Colonic mucosa (tissue), 4 donors: ENCODE data around the gene MEIKIN. TPM values are rescaled to one million over a fixed set of nuclear protein-coding genes. Genes with fewer than 3 reads are reported as not detected.

Experiments
- DNase-seq: peaks from one replicate; pipeline ENCODE4 v3.0.0-alpha.2; 2020
- H3K27ac ChIP-seq: fragments of 200-600 bp; one replicate; pipeline ENCODE4 v1.8.0; 2021
- H3K27me3 ChIP-seq: fragments of 200-600 bp; one replicate; pipeline ENCODE4 v1.8.0; 2021
- H3K36me3 ChIP-seq: fragments of 200-600 bp; one replicate; pipeline ENCODE4 v1.8.0; 2021
- H3K4me1 ChIP-seq: fragments of 200-600 bp; one replicate; pipeline ENCODE4 v1.8.0; 2021; ENCODE audit warnings: mild to moderate bottlenecking
- H3K4me3 ChIP-seq: fragments of 200-600 bp; one replicate; pipeline ENCODE4 v1.8.0; 2021
- H3K9ac ChIP-seq, 2 donors: one replicate each; pipeline ENCODE4 v1.7.0; 2013; ENCODE audit warnings: control low read depth in 2 of 2, low read depth in 2 of 2, low read length in 2 of 2
- H3K9me3 ChIP-seq: fragments of 200-600 bp; one replicate; pipeline ENCODE4 v1.8.0; 2021
- intact Hi-C: fragments of 100-400 bp; cut with DNase I; formaldehyde crosslinking; loops from one replicate; pipeline ENCODE4 v1.14.1; 2022
- total RNA-seq, 2 donors: library from RNA; stranded (reverse); fragmentation: NEBNext Ultra II Directional in 1 of 2; extraction: Animal tissue kit (Norgen Biotek cat#: 25700) in 1 of 2; gene quantifications; one replicate each; pipeline ENCODE4 v1.2.1, GENCODE V29; 2021
- TF ChIP-seq, protein P1 (sequence below): fragments of 200-600 bp; IDR thresholded peaks from one replicate; pipeline ENCODE4 v1.8.0; 2022; ENCODE audit warnings: antibody characterized with exemption, mild to moderate bottlenecking
- donor health status: healthy.
- donor health status: DM: no; HTN: no; CAD: no.
- donor health status: DM: no; HTN: no; CAD: no.

The MEIKIN gene
- total RNA-seq, 2 donors from 2014 or later = not detected

DNA sequence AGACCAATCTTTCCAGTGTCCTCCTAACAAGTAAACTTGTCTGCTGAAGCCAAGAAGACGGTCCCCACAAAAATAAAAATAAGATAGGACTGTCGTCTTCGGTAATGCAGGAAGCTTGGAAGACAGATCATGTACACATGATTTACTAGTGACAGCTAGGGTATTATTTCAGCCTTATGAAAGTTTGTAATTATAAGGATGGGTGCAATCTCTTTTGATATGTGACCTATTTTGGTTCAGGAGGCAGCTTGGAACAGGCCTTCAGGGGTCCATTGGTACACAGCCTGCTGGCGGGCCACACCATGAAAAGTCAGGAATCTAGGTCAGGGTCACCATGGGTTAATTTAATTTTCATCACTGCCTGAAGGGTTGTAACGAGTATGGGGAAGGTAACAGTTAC is 13.7 kb upstream of the MEIKIN start:
- intact Hi-C loops = no loop called here
- DNase-seq = no peak

DNA sequence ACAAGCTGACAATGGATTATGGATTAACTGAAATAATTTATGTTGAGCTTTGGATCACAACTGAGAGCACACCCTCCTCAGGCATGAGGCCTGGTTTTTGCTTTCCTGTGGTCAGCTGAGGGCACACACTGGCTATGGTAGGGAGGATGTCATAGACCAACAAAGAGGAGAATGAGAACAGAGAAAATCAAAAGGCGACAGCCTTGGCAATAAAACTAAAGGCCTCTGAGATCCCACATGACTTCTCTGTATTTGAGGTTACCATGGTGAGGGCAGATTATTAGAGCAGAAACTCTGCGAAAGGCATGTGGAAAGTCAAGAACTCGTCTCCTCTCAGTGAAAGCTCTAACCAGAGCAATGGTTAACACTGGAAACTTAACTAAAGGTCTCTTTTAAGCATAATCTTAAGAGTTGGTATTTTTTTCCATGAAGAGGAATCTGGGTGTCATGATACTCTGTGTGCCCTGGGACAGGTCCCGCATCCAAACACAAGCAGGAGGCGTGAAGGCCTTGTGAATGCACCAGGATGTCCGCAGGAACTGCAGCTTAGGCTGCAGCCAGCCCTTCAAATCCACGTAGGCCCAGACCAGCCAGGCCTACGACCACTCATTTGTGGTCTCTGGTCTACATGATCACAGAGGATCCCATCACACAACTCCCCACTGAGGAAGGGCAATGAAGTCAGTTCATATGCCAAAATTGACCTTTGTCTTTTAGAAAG is 12.4 kb upstream of the MEIKIN start:
- no peaks in the 10 kb centered on the region for H3K27me3 ChIP-seq
- no peak overlapping the region for H3K9ac ChIP-seq
- no peak for DNase-seq
- no peaks in the 10 kb centered on the region for H3K4me1 ChIP-seq
- intact Hi-C loops = no loop called here
- H3K36me3 ChIP-seq = no peaks in the 10 kb centered on the region
- no peak overlapping the region for H3K27ac ChIP-seq
- TF ChIP-seq, protein P1, sequence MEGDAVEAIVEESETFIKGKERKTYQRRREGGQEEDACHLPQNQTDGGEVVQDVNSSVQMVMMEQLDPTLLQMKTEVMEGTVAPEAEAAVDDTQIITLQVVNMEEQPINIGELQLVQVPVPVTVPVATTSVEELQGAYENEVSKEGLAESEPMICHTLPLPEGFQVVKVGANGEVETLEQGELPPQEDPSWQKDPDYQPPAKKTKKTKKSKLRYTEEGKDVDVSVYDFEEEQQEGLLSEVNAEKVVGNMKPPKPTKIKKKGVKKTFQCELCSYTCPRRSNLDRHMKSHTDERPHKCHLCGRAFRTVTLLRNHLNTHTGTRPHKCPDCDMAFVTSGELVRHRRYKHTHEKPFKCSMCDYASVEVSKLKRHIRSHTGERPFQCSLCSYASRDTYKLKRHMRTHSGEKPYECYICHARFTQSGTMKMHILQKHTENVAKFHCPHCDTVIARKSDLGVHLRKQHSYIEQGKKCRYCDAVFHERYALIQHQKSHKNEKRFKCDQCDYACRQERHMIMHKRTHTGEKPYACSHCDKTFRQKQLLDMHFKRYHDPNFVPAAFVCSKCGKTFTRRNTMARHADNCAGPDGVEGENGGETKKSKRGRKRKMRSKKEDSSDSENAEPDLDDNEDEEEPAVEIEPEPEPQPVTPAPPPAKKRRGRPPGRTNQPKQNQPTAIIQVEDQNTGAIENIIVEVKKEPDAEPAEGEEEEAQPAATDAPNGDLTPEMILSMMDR = no peak
- no peaks in the 10 kb centered on the region for H3K9me3 ChIP-seq
- no peak overlapping the region for H3K4me3 ChIP-seq

More for the DNA sequence above, 13.7 kb upstream of the MEIKIN start:
- Histone ChIP-seq H3K4me1 (no peaks in the 10 kb centered on the region), H3K27me3 (no peaks in the 10 kb centered on the region), H3K9ac (no peak overlapping the region), H3K9me3 (no peaks in the 10 kb centered on the region), H3K27ac (no peak overlapping the region), H3K4me3 (no peak overlapping the region), H3K36me3 (no peaks in the 10 kb centered on the region)
- TF ChIP-seq, protein P1 = no peak

DNA sequence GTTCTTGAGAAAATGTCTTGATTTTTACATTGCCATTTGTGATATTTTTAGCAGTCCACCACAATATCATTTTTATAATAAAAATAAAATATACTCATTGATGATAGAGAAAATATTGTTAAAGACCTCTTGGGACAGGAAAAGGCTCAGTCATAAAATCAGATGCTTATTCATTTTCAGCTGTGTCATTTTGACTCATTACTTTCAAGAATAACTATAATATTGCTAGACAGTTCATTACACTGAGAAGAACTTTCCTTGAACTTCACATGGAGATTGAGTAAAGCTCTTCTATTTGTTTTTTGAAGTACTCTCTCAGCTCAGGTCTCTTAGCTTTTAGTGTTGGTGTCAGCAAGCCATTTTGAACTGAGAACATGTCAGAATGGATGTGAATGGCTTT is 8.5 kb upstream of the MEIKIN start:
- no peaks in the 10 kb centered on the region for H3K36me3 ChIP-seq
- H3K4me1 ChIP-seq = no peaks in the 10 kb centered on the region
- H3K27ac ChIP-seq = no peak overlapping the region
- H3K4me3 ChIP-seq = no peak overlapping the region
- TF ChIP-seq, protein P1 = no peak
- no peak overlapping the region for H3K9ac ChIP-seq
- H3K27me3 ChIP-seq = no peaks in the 10 kb centered on the region
- DNase-seq = no peak
- H3K9me3 ChIP-seq = no peaks in the 10 kb centered on the region
- intact Hi-C loops = no loop called here

DNA sequence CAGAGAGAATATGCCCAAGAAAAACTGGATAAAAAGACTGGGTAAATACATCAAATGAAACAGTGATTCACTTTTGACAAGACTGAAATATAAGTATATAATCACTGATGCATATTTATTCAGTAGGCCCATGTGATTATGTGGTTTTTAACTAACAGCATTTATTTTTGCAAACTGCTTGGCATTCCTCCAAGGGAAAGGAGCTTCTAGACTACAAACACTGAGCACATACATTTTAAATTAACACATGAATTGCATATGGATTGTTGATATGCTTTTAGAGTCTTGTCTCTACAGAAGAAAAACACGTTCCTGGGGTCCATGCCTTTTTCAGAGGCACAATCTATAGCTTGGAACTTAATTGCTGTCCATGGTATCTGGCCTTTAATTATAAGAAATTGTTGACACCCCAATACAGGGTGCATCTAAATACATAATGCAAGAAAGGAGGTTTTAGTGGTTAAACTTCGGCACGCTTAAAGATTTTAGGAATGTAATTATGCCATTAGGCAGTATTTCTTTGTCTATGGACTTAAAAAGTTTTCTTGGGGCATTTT is 6.9 kb upstream of the MEIKIN start:
- Histone ChIP-seq H3K27me3 (no peaks in the 10 kb centered on the region), H3K4me3 (no peak overlapping the region), H3K36me3 (no peaks in the 10 kb centered on the region), H3K9ac (no peak overlapping the region), H3K4me1 (no peaks in the 10 kb centered on the region), H3K9me3 (no peaks in the 10 kb centered on the region), H3K27ac (no peak overlapping the region)
- DNase-seq = no peak
- TF ChIP-seq, protein P1 = no peak
- intact Hi-C loops = no loop called here

DNA sequence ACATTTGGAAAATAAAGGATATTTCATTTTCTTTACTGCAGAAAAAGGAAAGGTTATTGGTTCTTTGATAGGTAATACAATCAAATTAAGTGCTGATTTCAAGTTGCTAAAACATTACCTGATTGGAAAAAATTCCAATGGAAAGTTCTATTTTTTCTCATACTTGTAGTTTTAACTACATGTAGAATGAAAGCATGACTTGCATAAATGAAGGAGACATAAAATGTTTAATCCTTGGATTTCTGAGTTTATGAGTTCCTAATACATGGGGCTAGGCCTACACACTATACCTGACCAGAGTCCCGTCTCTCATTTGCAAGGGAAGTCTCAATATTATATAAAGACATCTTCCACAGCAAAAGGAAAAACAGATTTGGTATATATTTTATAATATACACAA is 5.2 kb upstream of the MEIKIN start:
- H3K36me3 ChIP-seq = no peaks in the 10 kb centered on the region
- H3K27ac ChIP-seq = no peak overlapping the region
- no peak for DNase-seq
- no peaks in the 10 kb centered on the region for H3K27me3 ChIP-seq
- intact Hi-C loops = no loop called here
- no peaks in the 10 kb centered on the region for H3K4me1 ChIP-seq
- no peaks in the 10 kb centered on the region for H3K9me3 ChIP-seq
- no peak overlapping the region for H3K4me3 ChIP-seq
- TF ChIP-seq, protein P1 = no peak
- no peak overlapping the region for H3K9ac ChIP-seq
